GM21390 (cell line): Measurements from ENCODE around the gene RFTN2.
"Not testable (repeated sequence)": the region's sequence is repeated elsewhere in the genome, so short reads cannot be mapped to it uniquely, and the experiment has no call there.

ENCODE experiments used
- ATAC-seq: cut with Tn5 transposase; IDR thresholded peaks from one replicate; pipeline ENCODE4 v1.9.1; 2021; ENCODE audit not compliant: unreplicated experiment

Gene RFTN2

GRCh38 chr2:197555467-197555866, 119.9 kb downstream of the RFTN2 start:
- ATAC-seq: no peak

GRCh38 chr2:197551260-197551659, 124.1 kb downstream of the RFTN2 start:
- ATAC-seq: not testable (repeated sequence)

DNA sequence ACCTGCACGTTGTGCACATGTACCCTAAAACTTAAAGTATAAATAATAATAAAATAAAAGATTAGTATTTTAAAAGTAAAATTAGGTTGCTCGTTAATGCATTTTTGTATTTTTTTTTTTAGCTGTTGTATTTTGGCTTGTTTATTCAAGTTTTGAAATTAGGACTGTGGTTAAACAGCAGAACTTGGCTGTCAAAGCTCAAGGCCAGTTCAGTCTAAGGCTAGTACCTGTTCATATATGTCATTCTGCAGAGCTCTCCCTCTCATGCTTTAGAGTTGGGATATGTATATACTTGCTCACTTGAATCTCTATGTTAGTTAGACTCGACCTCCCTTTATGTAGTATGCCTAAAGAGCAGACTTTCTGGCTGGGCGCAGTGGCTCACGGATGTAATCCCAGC, 126.8 kb downstream of the RFTN2 start:
- ATAC-seq: no peak

DNA sequence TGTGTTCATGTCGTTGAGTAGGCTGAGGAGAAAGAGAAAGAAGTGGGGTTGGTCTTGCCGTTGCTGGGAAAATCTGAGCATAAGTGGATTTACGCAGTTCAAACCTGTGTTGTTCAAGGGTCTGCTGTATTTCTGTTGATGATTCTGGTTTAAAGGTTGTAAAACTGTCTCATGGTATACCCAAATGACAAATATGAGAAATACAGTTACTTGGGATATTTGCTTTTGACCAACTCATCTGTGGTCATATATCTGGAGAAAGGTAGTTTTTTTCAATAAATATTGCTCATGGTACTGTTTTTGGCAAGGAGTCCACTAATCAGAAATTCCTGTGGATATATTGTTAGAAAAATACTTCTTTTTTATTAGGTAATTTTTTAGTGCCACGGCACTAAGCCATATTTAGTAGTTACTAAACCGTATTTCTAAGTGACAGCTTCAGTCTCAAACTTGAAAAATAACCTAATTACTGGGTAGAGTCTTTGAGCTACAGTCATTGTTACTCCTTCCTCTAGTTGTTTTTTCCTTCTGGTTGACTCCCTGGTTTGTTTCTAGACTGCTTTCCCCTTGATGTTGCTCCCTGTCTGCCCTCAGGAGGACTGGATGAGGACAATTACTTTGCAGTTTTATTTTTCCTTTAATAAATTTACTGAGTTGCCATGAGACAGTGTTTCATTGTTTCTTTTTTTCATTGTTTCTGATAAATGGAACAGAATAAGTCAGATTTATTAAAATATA, 128.1 kb downstream of the RFTN2 start:
- no peak for ATAC-seq

GRCh38 chr2:197543206-197543605, 132.2 kb downstream of the RFTN2 start:
- no peak for ATAC-seq

- no peak for ATAC-seq
Observed at GRCh38 chr2:197539734-197540133, 135.7 kb downstream of the RFTN2 start.

- no peak for ATAC-seq
Observed at GRCh38 chr2:197538412-197538811, 137.0 kb downstream of the RFTN2 start.
